Skeletal muscle satellite cell (primary cell): ENCODE results near the gene FKBP2.
A peak's percentile ranks its signal among the peaks of the same experiment; 100 is the strongest.

Experiments
- H3K27me3 ChIP-seq: 2 replicates; pipeline ENCODE4 v1.7.0; 2013; ENCODE audit warnings: low read length; ENCODE audit not compliant: control insufficient read depth, insufficient read depth
- H3K36me3 ChIP-seq: 2 replicates; pipeline ENCODE4 v1.7.0; 2013; ENCODE audit warnings: mild to moderate bottlenecking, control low read depth, low read length; ENCODE audit not compliant: insufficient read depth
- H3K4me1 ChIP-seq: 2 replicates; pipeline ENCODE4 v1.7.0; 2013; ENCODE audit warnings: low read length; ENCODE audit not compliant: control insufficient read depth, insufficient read depth
- H3K4me2 ChIP-seq: 2 replicates; pipeline ENCODE4 v1.7.0; 2013; ENCODE audit warnings: mild to moderate bottlenecking, low read length
- H3K4me3 ChIP-seq: 2 replicates; pipeline ENCODE4 v1.7.0; 2013; ENCODE audit warnings: low read length
- H3K9ac ChIP-seq: 2 replicates; pipeline ENCODE4 v1.7.0; 2013; ENCODE audit warnings: mild to moderate bottlenecking, low read depth, low read length, moderate library complexity
- H3K9me3 ChIP-seq: replicated peaks from 2 replicates; pipeline ENCODE4 v1.7.0; 2013; ENCODE audit warnings: mild to moderate bottlenecking, control low read depth, low read length

Gene FKBP2

DNA sequence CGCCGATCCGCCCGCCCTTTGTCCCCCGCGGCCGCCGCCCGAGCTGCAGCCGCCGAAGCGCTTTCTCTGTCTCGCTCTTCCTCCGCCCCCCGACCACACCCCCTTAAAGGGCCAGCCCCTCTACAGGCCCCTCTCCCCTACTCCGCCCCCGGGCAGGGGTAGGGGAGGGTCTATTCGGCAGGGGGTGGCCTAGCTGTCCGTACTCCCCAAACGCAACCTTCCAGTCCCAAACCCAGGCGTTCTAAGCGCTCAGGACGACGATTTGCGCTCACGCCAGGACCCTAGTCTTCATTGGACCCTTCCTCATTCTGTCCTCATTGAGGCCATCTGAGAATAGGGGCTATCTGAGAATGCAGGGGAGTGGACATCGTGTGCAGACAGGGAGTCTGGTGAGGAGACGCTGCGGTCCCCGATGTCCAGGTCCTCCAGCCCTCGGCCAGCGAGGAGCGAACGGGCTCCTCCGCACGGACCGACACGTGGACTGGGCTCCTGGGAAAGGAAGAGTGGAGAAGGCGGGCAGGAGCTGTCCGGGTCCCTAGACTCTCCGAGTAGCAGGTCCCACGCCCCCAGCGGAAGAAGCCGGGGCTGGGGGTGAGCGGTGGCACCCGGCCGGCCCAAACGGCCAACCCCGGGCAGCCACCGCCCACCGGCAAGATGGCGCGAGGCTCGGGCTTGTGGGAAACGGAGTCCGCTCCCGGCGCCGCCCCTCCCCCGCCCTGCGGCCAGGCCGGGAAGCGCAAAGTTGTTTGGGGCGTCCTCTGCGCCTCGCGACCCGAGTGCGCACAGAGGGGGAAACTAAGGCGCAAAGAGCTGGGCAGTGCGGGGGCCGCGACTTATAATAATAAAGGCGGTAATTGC lies 6.2 kb downstream of the FKBP2 start, which contains the start of gene PPP1R14B:
TSS of gene PPP1R14B (minus strand) at position 73 of the 858 bp plus-strand sequence. CDS start 270 bp downstream, outside the sequence.
- Histone ChIP-seq H3K4me3 (peak within 1 kb of the TSS; percentile 100), H3K4me1 (peaks cover 46% of the 10 kb centered on the region), H3K9ac (peak within 1 kb of the TSS; percentile 97), H3K9me3 (no peaks in the 10 kb centered on the region), H3K36me3 (peaks cover 16% of the 10 kb centered on the region), H3K4me2 (peak within 1 kb of the TSS; percentile 99), H3K27me3 (no peaks in the 10 kb centered on the region)

DNA sequence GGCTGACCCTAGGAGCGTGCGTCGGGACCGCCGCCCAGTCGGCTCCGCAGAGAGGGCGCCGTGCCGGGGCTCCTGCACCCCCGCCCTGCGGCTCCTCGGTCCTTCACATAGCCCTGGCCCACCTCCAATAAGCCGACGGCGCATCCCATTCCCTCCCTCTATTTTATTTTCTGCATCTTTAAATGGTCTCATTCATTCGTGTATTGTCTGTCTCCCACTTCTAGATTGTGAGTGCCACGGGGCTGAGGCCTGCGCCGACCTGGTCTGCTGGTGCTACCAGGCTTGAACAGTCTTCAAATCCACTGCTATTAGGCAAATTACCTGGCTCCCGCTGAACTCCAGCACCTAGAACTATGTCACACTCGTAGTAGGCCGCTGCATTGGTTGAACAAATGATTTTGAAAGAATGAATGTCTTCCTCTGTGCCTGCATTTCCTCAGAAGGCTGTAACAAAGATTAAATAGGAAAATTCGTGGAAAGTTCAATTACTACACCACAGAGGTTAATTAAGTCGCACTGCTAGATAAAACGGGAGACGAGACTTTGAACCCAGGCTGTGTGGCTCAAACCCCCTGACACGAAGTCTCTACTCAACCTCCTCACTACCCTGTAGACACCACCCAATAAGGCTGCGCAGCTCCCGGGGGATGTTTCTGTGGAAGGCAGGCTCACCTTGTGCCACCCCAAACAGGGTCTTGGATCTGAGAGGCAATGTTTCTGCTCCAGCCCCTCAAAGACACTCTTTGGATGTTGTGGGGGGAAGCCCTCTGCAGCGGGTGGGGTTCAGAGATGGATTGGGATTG lies 7.0 kb downstream of the FKBP2 start:
- H3K9me3 ChIP-seq = no peaks in the 10 kb centered on the region
- peak overlapping the region; percentile 99 for H3K4me2 ChIP-seq
- peaks cover 16% of the 10 kb centered on the region for H3K36me3 ChIP-seq
- peak overlapping the region; percentile 100 for H3K4me3 ChIP-seq
- H3K27me3 ChIP-seq = no peaks in the 10 kb centered on the region
- peaks cover 40% of the 10 kb centered on the region for H3K4me1 ChIP-seq
- H3K9ac ChIP-seq = peak overlapping the region; percentile 85

DNA sequence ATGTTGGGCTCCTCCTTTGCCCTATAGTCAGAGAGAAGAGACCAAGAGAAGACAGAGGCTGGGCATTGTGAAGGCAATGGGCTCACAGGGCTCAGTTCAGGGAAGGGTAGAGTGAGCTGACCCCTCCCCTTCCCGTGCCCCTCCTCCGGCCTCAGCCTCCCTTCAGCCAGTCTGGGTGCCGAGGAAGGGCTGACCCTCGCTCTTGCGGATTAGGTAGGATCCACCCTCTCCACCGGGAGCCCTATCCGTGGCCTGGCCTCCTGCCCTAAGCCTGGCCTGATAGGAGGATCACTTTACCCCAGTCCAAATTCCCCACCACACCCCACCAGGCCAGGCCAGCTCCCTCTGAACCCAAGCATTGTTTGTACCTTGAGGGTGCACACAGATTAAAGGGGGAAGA lies 7.7 kb downstream of the FKBP2 start:
- Histone ChIP-seq H3K9me3 (no peaks in the 10 kb centered on the region), H3K36me3 (peaks cover 10% of the 10 kb centered on the region), H3K4me1 (peaks cover 40% of the 10 kb centered on the region), H3K9ac (no peak overlapping the region), H3K4me3 (no peak overlapping the region), H3K4me2 (no peak overlapping the region), H3K27me3 (no peaks in the 10 kb centered on the region)

DNA sequence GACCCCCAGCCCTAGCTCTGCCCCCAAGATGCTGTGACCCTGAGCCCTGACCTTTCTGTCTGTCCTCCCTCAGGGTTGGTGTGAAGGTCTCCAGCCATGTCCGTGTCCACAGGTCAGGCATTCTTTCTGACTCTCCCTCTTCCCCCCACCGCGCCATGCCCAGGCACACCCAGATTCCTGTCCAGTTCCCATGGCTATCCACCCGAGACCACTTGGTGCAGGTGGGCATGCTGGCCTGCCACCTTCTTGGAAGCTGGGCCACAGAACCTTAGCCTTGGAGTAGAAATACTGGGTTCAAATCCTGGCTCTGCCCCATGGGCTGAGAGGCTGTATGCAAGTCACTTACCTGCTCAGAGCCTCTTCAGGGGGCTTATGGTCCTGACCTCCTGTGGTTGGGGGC lies 8.1 kb downstream of the FKBP2 start:
- H3K9ac ChIP-seq = no peak overlapping the region
- H3K36me3 ChIP-seq = peaks cover 8% of the 10 kb centered on the region
- H3K27me3 ChIP-seq = no peaks in the 10 kb centered on the region
- H3K4me3 ChIP-seq = no peak overlapping the region
- peaks cover 38% of the 10 kb centered on the region for H3K4me1 ChIP-seq
- H3K9me3 ChIP-seq = no peaks in the 10 kb centered on the region
- H3K4me2 ChIP-seq = no peak overlapping the region

DNA sequence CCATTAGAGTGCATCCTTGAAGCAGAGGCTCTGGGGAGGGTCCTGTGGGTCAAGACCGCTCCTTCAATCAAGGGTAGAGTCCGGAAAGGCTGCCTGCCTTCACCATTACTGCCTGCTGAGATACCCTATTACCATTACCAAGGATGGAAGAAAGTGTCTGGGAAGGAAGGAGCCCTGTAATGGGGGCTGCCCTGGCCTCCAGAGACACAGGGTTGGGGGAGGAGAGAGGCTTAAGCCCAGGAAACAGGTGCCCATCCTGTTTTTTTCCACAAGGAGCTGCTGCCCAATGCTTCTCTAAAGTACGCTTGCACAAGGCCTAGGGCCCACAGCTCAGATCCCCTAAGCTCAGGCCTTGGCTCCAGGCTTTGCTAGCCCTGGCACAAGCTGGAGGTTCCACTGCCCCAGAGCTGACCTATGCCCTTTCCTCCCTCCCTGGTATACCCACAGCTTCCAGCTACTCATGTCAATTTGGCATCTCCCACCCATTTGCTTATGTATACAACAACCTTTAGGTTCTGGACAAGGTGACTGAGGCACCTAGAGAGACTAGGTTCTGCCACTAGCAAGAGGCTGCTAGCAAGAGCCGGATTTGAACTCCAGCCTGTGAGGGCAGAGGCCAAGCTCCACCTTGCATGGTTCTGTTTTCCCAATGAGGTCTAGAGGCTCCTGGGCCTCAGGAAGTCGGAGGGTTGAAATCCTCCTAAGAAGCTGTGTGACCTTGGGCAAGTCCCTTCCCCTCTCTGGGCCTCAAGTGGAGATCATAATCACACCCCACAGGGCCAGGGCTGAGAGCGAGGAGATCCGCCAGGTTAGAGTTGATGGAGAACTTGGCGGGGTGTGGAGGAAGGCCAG lies 8.9 kb downstream of the FKBP2 start:
- no peaks in the 10 kb centered on the region for H3K9me3 ChIP-seq
- peaks cover 34% of the 10 kb centered on the region for H3K4me1 ChIP-seq
- no peak overlapping the region for H3K9ac ChIP-seq
- no peak overlapping the region for H3K4me2 ChIP-seq
- H3K36me3 ChIP-seq = peaks cover 12% of the 10 kb centered on the region
- no peak overlapping the region for H3K4me3 ChIP-seq
- H3K27me3 ChIP-seq = no peaks in the 10 kb centered on the region

DNA sequence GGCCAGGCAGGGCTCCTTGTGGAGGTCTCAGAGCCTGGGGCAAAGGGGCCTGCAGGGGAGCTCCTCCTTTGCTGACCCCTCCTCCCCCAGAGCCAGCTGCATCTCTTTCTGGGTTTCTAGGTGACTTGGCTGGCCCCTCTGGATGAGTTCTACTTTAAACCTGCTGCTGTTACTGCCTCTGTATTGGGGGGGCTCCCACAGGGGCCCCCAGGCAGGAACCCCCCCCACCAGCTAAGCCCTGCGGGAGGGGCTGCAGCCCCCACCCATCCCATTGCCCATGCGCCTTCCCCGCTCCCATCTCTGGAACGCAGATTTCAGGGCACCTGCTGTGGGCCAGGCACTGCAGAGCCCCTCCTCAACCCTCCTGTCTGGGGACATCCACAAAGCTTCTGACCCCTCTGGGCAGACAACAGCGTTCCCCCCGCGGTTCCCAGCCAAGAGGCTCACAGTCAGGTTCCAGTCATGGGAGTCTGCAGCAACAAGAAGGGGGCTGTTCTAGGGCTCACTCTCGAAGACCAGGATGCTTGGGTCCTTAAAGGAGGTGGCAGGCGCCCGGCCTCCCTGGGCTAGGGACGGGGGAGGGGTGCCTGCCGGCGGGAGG lies 9.6 kb downstream of the FKBP2 start:
- Histone ChIP-seq H3K4me1 (peaks cover 28% of the 10 kb centered on the region), H3K9me3 (no peaks in the 10 kb centered on the region), H3K9ac (peak overlapping the region; percentile 62), H3K4me2 (peak overlapping the region; percentile 88), H3K36me3 (peaks cover 15% of the 10 kb centered on the region), H3K4me3 (peak overlapping the region; percentile 92), H3K27me3 (no peaks in the 10 kb centered on the region)

DNA sequence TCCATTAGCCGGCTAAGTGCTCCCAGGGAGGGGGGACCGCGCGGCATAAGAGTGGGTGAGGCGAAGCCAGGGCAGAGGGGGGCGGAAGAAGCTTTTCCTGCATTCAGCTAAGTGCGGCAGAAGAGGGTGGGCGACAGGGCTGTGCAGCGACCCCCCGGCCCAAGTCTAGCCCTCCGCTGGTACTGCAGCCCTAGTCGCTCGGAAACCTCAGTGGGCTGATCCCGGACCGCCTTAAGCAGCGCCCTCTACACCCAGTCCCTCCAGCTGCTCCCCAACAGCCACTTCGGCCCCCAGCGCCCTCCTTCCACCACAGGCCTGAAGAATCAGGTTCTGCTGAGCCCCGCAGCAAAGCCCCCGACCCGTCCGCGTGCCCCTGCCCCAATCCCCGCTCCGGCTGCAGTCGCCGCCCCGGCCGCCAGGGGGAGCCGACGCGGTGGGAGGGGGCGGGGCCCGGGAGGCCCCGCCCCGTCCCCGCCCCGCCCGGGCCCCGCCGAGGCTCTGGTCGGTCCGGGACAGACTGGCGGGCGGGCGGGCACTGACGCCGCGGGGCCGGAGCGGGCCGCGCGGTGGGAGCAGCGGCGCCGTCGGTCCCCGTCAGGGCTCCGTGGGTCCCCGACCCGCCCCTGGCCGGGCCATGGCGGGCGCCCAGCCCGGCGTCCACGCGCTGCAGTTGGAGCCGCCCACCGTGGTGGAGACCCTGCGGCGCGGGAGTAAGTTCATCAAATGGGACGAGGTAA lies 10.3 kb downstream of the FKBP2 start, which contains the start of gene PLCB3:
TSS of gene PLCB3 (plus strand) at position 515 of the 737 bp plus-strand sequence. CDS start at position 635, 120 bp downstream.
- Histone ChIP-seq H3K27me3 (no peaks in the 10 kb centered on the region), H3K9ac (peak within 1 kb of the TSS; percentile 93), H3K36me3 (peaks cover 22% of the 10 kb centered on the region), H3K4me3 (peak within 1 kb of the TSS; percentile 92), H3K4me1 (peaks cover 28% of the 10 kb centered on the region), H3K9me3 (no peaks in the 10 kb centered on the region), H3K4me2 (peak within 1 kb of the TSS; percentile 88)

DNA sequence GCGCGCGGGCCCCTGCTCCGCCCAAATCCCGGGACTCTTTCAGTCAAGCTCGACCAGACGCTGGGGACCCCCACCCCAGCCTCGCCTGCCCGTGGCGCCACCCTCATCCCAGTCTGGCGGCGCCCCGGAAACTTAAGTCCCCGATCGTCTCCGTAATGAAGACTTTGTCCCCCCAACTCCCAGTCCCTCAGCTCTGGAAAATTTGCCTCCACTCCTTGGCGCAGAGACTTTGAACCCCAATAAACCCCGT lies 10.8 kb downstream of the FKBP2 start:
- H3K36me3 ChIP-seq = peaks cover 27% of the 10 kb centered on the region
- H3K27me3 ChIP-seq = no peaks in the 10 kb centered on the region
- peak overlapping the region; percentile 93 for H3K9ac ChIP-seq
- H3K9me3 ChIP-seq = no peaks in the 10 kb centered on the region
- H3K4me1 ChIP-seq = peaks cover 28% of the 10 kb centered on the region
- peak overlapping the region; percentile 88 for H3K4me2 ChIP-seq
- H3K4me3 ChIP-seq = peak overlapping the region; percentile 92

DNA sequence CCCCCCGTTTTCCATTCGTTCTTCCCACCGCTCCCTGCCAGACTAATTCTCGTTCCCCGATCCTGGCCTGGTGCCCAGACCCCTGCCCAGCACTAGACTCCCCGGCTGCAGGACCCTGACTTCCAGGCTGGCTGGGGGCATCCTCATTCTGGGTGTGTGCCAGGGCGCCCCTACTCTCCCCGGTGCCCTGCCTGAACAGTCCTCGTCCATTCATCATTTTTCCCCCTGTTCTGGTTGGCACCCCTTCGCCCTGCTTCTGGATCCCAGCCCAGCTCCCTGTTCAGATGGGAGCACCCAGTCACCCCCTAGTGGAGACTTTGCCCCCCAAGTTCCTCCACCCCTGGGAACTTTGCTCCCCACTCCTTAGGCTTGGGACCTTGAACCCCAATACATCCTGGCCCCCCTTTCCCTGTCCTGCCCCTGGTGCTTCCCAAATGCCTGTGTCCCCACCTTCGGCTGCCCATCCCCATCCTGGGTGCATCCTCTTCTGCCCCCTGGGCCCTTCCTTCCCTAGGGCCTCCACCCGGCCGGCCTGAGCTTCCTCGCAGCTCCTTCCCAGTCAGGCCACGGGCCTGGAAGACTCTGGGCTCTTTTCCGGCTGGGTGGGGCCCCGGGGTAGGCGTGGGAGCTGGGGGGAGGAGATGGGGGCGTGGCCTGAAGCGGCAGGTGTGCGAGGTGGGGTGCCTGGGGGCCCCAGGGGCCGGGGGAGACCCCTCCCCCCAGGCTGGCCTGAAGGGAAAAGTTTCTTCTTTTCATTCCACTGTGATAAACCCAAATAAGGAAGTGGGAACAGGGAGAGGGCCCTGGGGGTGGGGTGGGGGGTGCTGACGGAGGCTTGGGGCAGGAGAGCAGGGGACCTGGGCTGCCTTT lies 11.3 kb downstream of the FKBP2 start:
- Histone ChIP-seq H3K27me3 (no peaks in the 10 kb centered on the region), H3K4me3 (peak overlapping the region; percentile 92), H3K9ac (peak overlapping the region; percentile 93), H3K9me3 (no peaks in the 10 kb centered on the region), H3K36me3 (peaks cover 30% of the 10 kb centered on the region), H3K4me1 (peaks cover 24% of the 10 kb centered on the region), H3K4me2 (peak overlapping the region; percentile 88)

DNA sequence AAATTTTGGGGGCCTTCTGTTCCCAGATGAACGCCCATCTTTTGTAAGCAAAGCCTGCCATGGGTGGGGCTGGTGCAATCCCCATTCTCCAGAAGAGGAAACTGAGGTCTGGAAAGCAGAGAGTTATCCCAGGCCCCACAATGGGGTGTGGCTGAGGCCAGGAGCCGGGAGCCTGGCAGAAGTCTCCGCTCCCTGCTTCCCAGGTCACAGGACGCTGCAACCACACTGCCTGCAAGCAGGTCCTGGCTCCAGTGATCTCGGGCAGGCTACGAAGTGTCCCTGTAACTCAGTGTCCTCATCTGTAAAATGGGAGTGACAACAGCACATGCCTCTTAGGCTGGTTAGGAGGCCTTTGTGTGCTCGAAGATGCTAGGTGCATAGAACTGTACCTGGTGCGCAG lies 12.1 kb downstream of the FKBP2 start:
- Histone ChIP-seq H3K36me3 (peaks cover 34% of the 10 kb centered on the region), H3K9me3 (no peaks in the 10 kb centered on the region), H3K4me3 (peak overlapping the region; percentile 92), H3K4me2 (peak overlapping the region; percentile 88), H3K9ac (peak overlapping the region; percentile 93), H3K27me3 (no peaks in the 10 kb centered on the region), H3K4me1 (peaks cover 18% of the 10 kb centered on the region)
